T-cell (primary cell): ENCODE measurements around the gene NFIA. TPM values are rescaled to one million over a fixed set of nuclear protein-coding genes. Genes with fewer than 3 reads are reported as not detected.

Experiments used
- ATAC-seq, 4 experiments: fragments of 200-7000 bp in 3 of 4; fragments of 150-1000 bp in 1 of 4; cut with Tn5 transposase; replicated peaks in 1 of 4; 1 replicate in 3 of 4; 2 replicates in 1 of 4; pipeline ENCODE4 v1.10.0; 2021; ENCODE audit warnings: moderate library complexity in 3 of 4, mild to moderate bottlenecking in 2 of 4, moderate number of reproducible peaks in 1 of 4
- CTCF ChIA-PET, 2 donors: fragments of 300-600 bp; sonication (Branson Sonifier 250); formaldehyde crosslinking; loops; one replicate each; lab custom pipeline; 2022; ENCODE audit warnings: antibody characterized with exemption in 2 of 2; lab: Charles Lee
- POLR2A ChIA-PET, 2 donors: fragments of 300-600 bp; sonication (Branson Sonifier 250); formaldehyde crosslinking; loops; one replicate each; lab custom pipeline; 2022; ENCODE audit warnings: antibody characterized with exemption in 2 of 2; lab: Charles Lee
- DNase-seq, 35 experiments: peaks; one replicate each; pipeline versions ENCODE4 v3.0.0 to v3.0.0-alpha.2; 2013 to 2023
- H3K27ac ChIP-seq: one replicate; pipeline ENCODE4 v1.5.1; 2013; ENCODE audit warnings: low read length
- H3K27me3 ChIP-seq, 2 experiments: replicated peaks in 1 of 2; 1 replicate in 1 of 2; 2 replicates in 1 of 2; pipeline versions ENCODE4 v1.6.1 to v1.7.0; 2013; ENCODE audit warnings: low read length in 1 of 2, mixed read lengths in 1 of 2; ENCODE audit not compliant: control insufficient read depth in 2 of 2, insufficient read depth in 2 of 2; ENCODE audit errors: extremely low read depth in 1 of 2
- H3K36me3 ChIP-seq, 2 donors: 1 replicate in 1 of 2; 2 replicates in 1 of 2; pipeline versions ENCODE4 v1.6.1 to v1.7.0; 2013; ENCODE audit warnings: low read length in 1 of 2; ENCODE audit not compliant: control insufficient read depth in 2 of 2, insufficient read depth in 1 of 2; ENCODE audit errors: extremely low read depth in 1 of 2
- H3K4me1 ChIP-seq, 2 experiments: 1 replicate in 1 of 2; 2 replicates in 1 of 2; pipeline versions ENCODE4 v1.6.1 to v1.7.0; 2013; ENCODE audit warnings: low read length in 2 of 2, mixed read lengths in 1 of 2; ENCODE audit not compliant: insufficient read depth in 2 of 2, control insufficient read depth in 1 of 2; ENCODE audit errors: extremely low read depth in 1 of 2
- H3K4me3 ChIP-seq, 2 donors: 1 replicate in 1 of 2; 2 replicates in 1 of 2; pipeline versions ENCODE4 v1.5.1 to v1.7.0; 2013; ENCODE audit warnings: mild to moderate bottlenecking in 2 of 2, low read length in 1 of 2, moderate library complexity in 1 of 2; ENCODE audit not compliant: control insufficient read depth in 1 of 2; ENCODE audit errors: extremely low read depth in 1 of 2
- H3K9me3 ChIP-seq: 2 replicates; pipeline ENCODE4 v1.7.0; 2013
- H3K27ac Mint-ChIP-seq, 2 donors: one replicate each; pipeline ENCODE4 v1.8.0; 2020 to 2021; ENCODE audit warnings: mild to moderate bottlenecking in 2 of 2, mixed read lengths in 2 of 2
- H3K27me3 Mint-ChIP-seq, 2 donors: one replicate each; pipeline ENCODE4 v1.8.0; 2021 to 2022; ENCODE audit warnings: mixed read lengths in 2 of 2
- H3K36me3 Mint-ChIP-seq: one replicate; pipeline ENCODE4 v1.8.0; 2021; ENCODE audit warnings: mixed read lengths
- H3K4me1 Mint-ChIP-seq, 3 donors: one replicate each; pipeline ENCODE4 v1.8.0; 2020 to 2022; ENCODE audit warnings: mixed read lengths in 3 of 3, mild to moderate bottlenecking in 1 of 3
- H3K4me3 Mint-ChIP-seq, 3 donors: one replicate each; pipeline ENCODE4 v1.8.0; 2020 to 2022; ENCODE audit warnings: mild to moderate bottlenecking in 3 of 3, mixed read lengths in 3 of 3, moderate library complexity in 3 of 3
- H3K9me3 Mint-ChIP-seq, 3 donors: one replicate each; pipeline ENCODE4 v1.8.0; 2020 to 2022; ENCODE audit warnings: mixed read lengths in 3 of 3
- WGBS: methylation state at CpG from one replicate; pipeline ENCODE4 v1.1.5; 2013; ENCODE audit warnings: missing lambda C conversion rate; ENCODE audit not compliant: insufficient coverage; 5-methylcytosine and 5-hydroxymethylcytosine counted together
- total RNA-seq, 35 experiments: library from RNA in 6 of 35; stranded (reverse) in 6 of 35; fragments of 120-200 nt in 1 of 35; gene quantifications; one replicate each; pipeline versions ENCODE4 v1.2.1 to v1.2.4 and lab custom pipeline; 2013 to 2026

NFIA gene
- total RNA-seq, 5 donors from 2014 or later (not counting 1 experiment from before 2014, with no cell fraction given): 5.1 to 10.1 (median 7.1) TPM

GRCh38 chr1:61486783-61487536 lies 404.6 kb downstream of the NFIA start:
- Mint-ChIP-seq H3K27me3 (peaks cover 4 to 6% of the 10 kb centered on the region in 2 donors), H3K4me1 (no peaks in the 10 kb centered on the region), H3K4me3 (no peak overlapping the region), H3K9me3 (no peaks in the 10 kb centered on the region), H3K36me3 (no peaks in the 10 kb centered on the region), H3K27ac (no peak overlapping the region)
- Histone ChIP-seq H3K4me1 (no peaks in the 10 kb centered on the region), H3K27me3 (no peaks in the 10 kb centered on the region), H3K4me3 (no peak overlapping the region), H3K36me3 (no peaks in the 10 kb centered on the region), H3K27ac (no peak overlapping the region), H3K9me3 (no peaks in the 10 kb centered on the region)
- ATAC-seq (no peak), DNase-seq (no peak)
- 60% methylated on average over 1 of the region's 4 CpGs for WGBS
- ChIA-PET CTCF (interaction anchor here in 1 of 2 donors (0.6 kb wide), 1 partner anchor 656 kb away, joined by 4 read pairs; no protein-coding TSS in a partner anchor), POLR2A (no interaction called here)

GRCh38 chr1:61487801-61488200 lies 405.4 kb downstream of the NFIA start:
- H3K4me3 ChIP-seq: no peak overlapping the region
- ChIA-PET POLR2A (interaction anchor here in 1 of 2 donors (0.6 kb wide), 1 partner anchor 365 kb away, joined by 4 read pairs; no protein-coding TSS in a partner anchor), CTCF (interaction anchor here in 1 of 2 donors (0.6 to 0.7 kb wide), 3 partner anchors 40 to 657 kb away, joined by 4 to 9 read pairs (median 6); no protein-coding TSS in a partner anchor)
- no peak overlapping the region for H3K27ac ChIP-seq
- H3K27me3 ChIP-seq: no peaks in the 10 kb centered on the region
- 50% methylated on average over 2 of the region's 6 CpGs for WGBS
- H3K4me1 ChIP-seq: no peaks in the 10 kb centered on the region
- Mint-ChIP-seq H3K27ac (no peak overlapping the region), H3K27me3 (peaks cover 0 to 4% of the 10 kb centered on the region in 2 donors), H3K4me1 (no peaks in the 10 kb centered on the region), H3K4me3 (no peak overlapping the region), H3K36me3 (no peaks in the 10 kb centered on the region), H3K9me3 (no peaks in the 10 kb centered on the region)
- H3K9me3 ChIP-seq: no peaks in the 10 kb centered on the region
- no peaks in the 10 kb centered on the region for H3K36me3 ChIP-seq
- no peak for ATAC-seq
- no peak for DNase-seq

GRCh38 chr1:61490924-61491323 lies 408.6 kb downstream of the NFIA start:
- WGBS: 92% methylated on average over 3 of the region's 4 CpGs
- DNase-seq: no peak
- ChIA-PET CTCF (no interaction called here), POLR2A (no interaction called here)
- no peak for ATAC-seq
- no peaks in the 10 kb centered on the region for H3K4me1 ChIP-seq
- no peaks in the 10 kb centered on the region for H3K36me3 ChIP-seq
- Mint-ChIP-seq H3K27ac (no peak overlapping the region), H3K36me3 (no peaks in the 10 kb centered on the region), H3K4me1 (no peaks in the 10 kb centered on the region), H3K9me3 (no peaks in the 10 kb centered on the region), H3K4me3 (no peak overlapping the region), H3K27me3 (no peaks in the 10 kb centered on the region)
- H3K27ac ChIP-seq: no peak overlapping the region
- H3K9me3 ChIP-seq: no peaks in the 10 kb centered on the region
- H3K4me3 ChIP-seq: no peak overlapping the region
- no peaks in the 10 kb centered on the region for H3K27me3 ChIP-seq

GRCh38 chr1:61491497-61491896 lies 409.1 kb downstream of the NFIA start:
- ChIA-PET CTCF (no interaction called here), POLR2A (no interaction called here)
- no peak overlapping the region for H3K27ac Mint-ChIP-seq
- no peaks in the 10 kb centered on the region for H3K9me3 Mint-ChIP-seq
- H3K36me3 ChIP-seq: no peaks in the 10 kb centered on the region
- no peak overlapping the region for H3K27ac ChIP-seq
- no peaks in the 10 kb centered on the region for H3K4me1 Mint-ChIP-seq
- DNase-seq: no peak
- 100% methylated on average over 1 of the region's 4 CpGs for WGBS
- no peak overlapping the region for H3K4me3 ChIP-seq
- no peak overlapping the region for H3K4me3 Mint-ChIP-seq
- H3K27me3 ChIP-seq: no peaks in the 10 kb centered on the region
- H3K27me3 Mint-ChIP-seq: no peaks in the 10 kb centered on the region
- no peaks in the 10 kb centered on the region for H3K36me3 Mint-ChIP-seq
- H3K9me3 ChIP-seq: no peaks in the 10 kb centered on the region
- ATAC-seq: no peak
- H3K4me1 ChIP-seq: no peaks in the 10 kb centered on the region

- ATAC-seq: no peak
- H3K27me3 ChIP-seq: peaks cover 0 to 2% of the 10 kb centered on the region in 2 experiments
- H3K27ac ChIP-seq: no peak overlapping the region
- whole genome bisulfite sequencing: 80% methylated on average over 2 of the region's 3 CpGs
- CTCF ChIA-PET: no interaction called here
- Mint-ChIP-seq H3K4me3 (no peak overlapping the region), H3K9me3 (no peaks in the 10 kb centered on the region), H3K27me3 (peaks cover 0 to 2% of the 10 kb centered on the region in 2 donors), H3K36me3 (no peaks in the 10 kb centered on the region), H3K27ac (no peak overlapping the region), H3K4me1 (no peaks in the 10 kb centered on the region)
- H3K36me3 ChIP-seq: no peaks in the 10 kb centered on the region
- POLR2A ChIA-PET: no interaction called here
- H3K4me1 ChIP-seq: no peaks in the 10 kb centered on the region
- DNase-seq: no peak
- no peaks in the 10 kb centered on the region for H3K9me3 ChIP-seq
- H3K4me3 ChIP-seq: no peak overlapping the region
Observed at GRCh38 chr1:61494000-61494399, 411.6 kb downstream of the NFIA start.

GRCh38 chr1:61496501-61496900 lies 414.1 kb downstream of the NFIA start:
- CTCF ChIA-PET: no interaction called here
- Histone ChIP-seq H3K36me3 (no peaks in the 10 kb centered on the region), H3K4me3 (no peak overlapping the region), H3K27me3 (peaks cover 0 to 2% of the 10 kb centered on the region in 2 experiments), H3K4me1 (no peaks in the 10 kb centered on the region), H3K9me3 (no peaks in the 10 kb centered on the region), H3K27ac (no peak overlapping the region)
- whole genome bisulfite sequencing: no CpG with 5 or more reads among the region's 4 CpGs
- H3K4me3 Mint-ChIP-seq: no peak overlapping the region
- ATAC-seq (no peak), DNase-seq (no peak)
- H3K9me3 Mint-ChIP-seq: no peaks in the 10 kb centered on the region
- no peaks in the 10 kb centered on the region for H3K36me3 Mint-ChIP-seq
- POLR2A ChIA-PET: no interaction called here
- peaks cover 0 to 2% of the 10 kb centered on the region in 2 donors for H3K27me3 Mint-ChIP-seq
- H3K4me1 Mint-ChIP-seq: no peaks in the 10 kb centered on the region
- H3K27ac Mint-ChIP-seq: no peak overlapping the region
